WERI-Rb-1 (cell line): ENCODE measurements around the gene NAALADL2.

Experiments
- DNase-seq: peaks from one replicate; pipeline ENCODE4 v3.0.0-alpha.2; 2020
- H3K27ac ChIP-seq: fragments of 250-450 bp; sonication (Bioruptor Pico); 2 replicates; pipeline ENCODE4 v1.5.1; 2020; ENCODE audit warnings: mild to moderate bottlenecking, moderate library complexity
- H3K27me3 ChIP-seq: fragments of 250-450 bp; sonication (Bioruptor Pico); 2 replicates; pipeline ENCODE4 v1.5.1; 2021; ENCODE audit warnings: mild to moderate bottlenecking, low read depth, moderate library complexity; ENCODE audit not compliant: insufficient read depth, severe bottlenecking
- H3K36me3 ChIP-seq: fragments of 250-450 bp; sonication (Bioruptor Pico); 2 replicates; pipeline ENCODE4 v1.5.1; 2020; ENCODE audit warnings: mild to moderate bottlenecking, moderate library complexity
- H3K4me3 ChIP-seq: 2 replicates; pipeline ENCODE4 v1.5.1; 2011; ENCODE audit warnings: low read depth, mild to moderate bottlenecking, control low read depth, low read length
- H3K9me3 ChIP-seq: fragments of 250-450 bp; sonication (Bioruptor Pico); 2 replicates; pipeline ENCODE4 v1.5.1; 2021; ENCODE audit warnings: mild to moderate bottlenecking, moderate library complexity; ENCODE audit not compliant: severe bottlenecking
- CTCF ChIP-seq: IDR thresholded peaks from 2 replicates; pipeline ENCODE4 v1.5.1; 2011; ENCODE audit warnings: low read depth, mild to moderate bottlenecking, control low read depth, inconsistent platforms, low read length

Gene NAALADL2

GRCh38 chr3:175571096-175571495 lies 712.0 kb downstream of the NAALADL2 start:
- H3K27me3 ChIP-seq, result no peaks in the 10 kb centered on the region
- no peaks in the 10 kb centered on the region for H3K9me3 ChIP-seq
- H3K4me3 ChIP-seq, result no peak overlapping the region
- DNase-seq, result no peak
- no peak overlapping the region for H3K27ac ChIP-seq
- TF ChIP-seq CTCF, result no peak
- H3K36me3 ChIP-seq, result no peaks in the 10 kb centered on the region

GRCh38 chr3:175573226-175573625 lies 714.1 kb downstream of the NAALADL2 start:
- Histone ChIP-seq H3K36me3 (no peaks in the 10 kb centered on the region), H3K27me3 (no peaks in the 10 kb centered on the region), H3K9me3 (no peaks in the 10 kb centered on the region)

GRCh38 chr3:175580318-175580717 lies 721.2 kb downstream of the NAALADL2 start:
- no peak overlapping the region for H3K4me3 ChIP-seq
- H3K9me3 ChIP-seq, result no peaks in the 10 kb centered on the region
- DNase-seq, result no peak
- no peak overlapping the region for H3K27ac ChIP-seq
- no peaks in the 10 kb centered on the region for H3K36me3 ChIP-seq
- H3K27me3 ChIP-seq, result no peaks in the 10 kb centered on the region
- TF ChIP-seq CTCF, result no peak

More at GRCh38 chr3:175573226-175573625, 714.1 kb downstream of the NAALADL2 start:
- no peak for DNase-seq
- Histone ChIP-seq H3K4me3 (no peak overlapping the region), H3K27ac (no peak overlapping the region)
- TF ChIP-seq CTCF, result no peak

- Histone ChIP-seq H3K9me3 (no peaks in the 10 kb centered on the region), H3K27ac (no peak overlapping the region), H3K36me3 (no peaks in the 10 kb centered on the region), H3K27me3 (no peaks in the 10 kb centered on the region), H3K4me3 (no peak overlapping the region)
- no peak for DNase-seq
- no peak for TF ChIP-seq CTCF
These were observed 726.8 kb downstream of the NAALADL2 start for GRCh38 chr3:175585898-175586297.

GRCh38 chr3:175590745-175591144 lies 731.6 kb downstream of the NAALADL2 start:
- no peaks in the 10 kb centered on the region for H3K36me3 ChIP-seq
- no peaks in the 10 kb centered on the region for H3K27me3 ChIP-seq
- H3K27ac ChIP-seq, result no peak overlapping the region
- peaks cover 2% of the 10 kb centered on the region for H3K9me3 ChIP-seq
- no peak for DNase-seq
- no peak for TF ChIP-seq CTCF
- no peak overlapping the region for H3K4me3 ChIP-seq

GRCh38 chr3:175591375-175591774 lies 732.2 kb downstream of the NAALADL2 start:
- no peak for DNase-seq
- H3K9me3 ChIP-seq, result peaks cover 2% of the 10 kb centered on the region
- no peak overlapping the region for H3K27ac ChIP-seq
- H3K27me3 ChIP-seq, result no peaks in the 10 kb centered on the region
- TF ChIP-seq CTCF, result no peak
- no peak overlapping the region for H3K4me3 ChIP-seq
- H3K36me3 ChIP-seq, result no peaks in the 10 kb centered on the region
